COLO668 (cell line): ENCODE data around the gene EMC8.

Source experiments
- DNase-seq: peaks from one replicate; lab custom pipeline; 2025; ENCODE audit not compliant: unreplicated experiment; lab: John Stamatoyannopoulos, UW

Gene EMC8

GRCh38 chr16:85785927-85786326, 13.4 kb downstream of the EMC8 start:
- no peak for DNase-seq

GRCh38 chr16:85784813-85785212, 14.5 kb downstream of the EMC8 start:
- DNase-seq, result no peak

GRCh38 chr16:85783441-85783840, 15.9 kb downstream of the EMC8 start:
- no peak for DNase-seq

GRCh38 chr16:85782451-85782850, 16.9 kb downstream of the EMC8 start:
- DNase-seq, result no peak

- DNase-seq, result no peak
These were observed 17.5 kb downstream of the EMC8 start for GRCh38 chr16:85781695-85782370.

GRCh38 chr16:85781156-85781555, 18.2 kb downstream of the EMC8 start:
- no peak for DNase-seq

- DNase-seq, result no peak
These were observed 19.1 kb downstream of the EMC8 start for GRCh38 chr16:85780281-85780680.

- no peak for DNase-seq
These were observed 20.5 kb downstream of the EMC8 start for GRCh38 chr16:85778873-85779272.

- DNase-seq, result no peak
These were observed 21.6 kb downstream of the EMC8 start for GRCh38 chr16:85777583-85778310.

- no peak for DNase-seq
These were observed 24.5 kb downstream of the EMC8 start for GRCh38 chr16:85774811-85775210.

GRCh38 chr16:85774136-85774535, 25.2 kb downstream of the EMC8 start:
- DNase-seq, result no peak

- no peak for DNase-seq
These were observed 26.3 kb downstream of the EMC8 start for GRCh38 chr16:85773044-85773443.

GRCh38 chr16:85770741-85771140, 28.6 kb downstream of the EMC8 start:
- no peak for DNase-seq

- DNase-seq, result no peak
These were observed 31.1 kb downstream of the EMC8 start for GRCh38 chr16:85768199-85768598.

GRCh38 chr16:85767531-85767930, 31.8 kb downstream of the EMC8 start:
- DNase-seq, result no peak

- no peak for DNase-seq
These were observed 33.6 kb downstream of the EMC8 start for GRCh38 chr16:85765767-85766166.

- DNase-seq, result no peak
These were observed 34.1 kb downstream of the EMC8 start for GRCh38 chr16:85765211-85765610.

GRCh38 chr16:85763616-85764015, 35.7 kb downstream of the EMC8 start:
- no peak for DNase-seq

- no peak for DNase-seq
These were observed 36.4 kb downstream of the EMC8 start for GRCh38 chr16:85762970-85763369.

GRCh38 chr16:85761861-85762260, 37.5 kb downstream of the EMC8 start:
- DNase-seq, result no peak

GRCh38 chr16:85759631-85760419, 39.5 kb downstream of the EMC8 start:
- peak; percentile 53 for DNase-seq

GRCh38 chr16:85759136-85759535, 40.2 kb downstream of the EMC8 start:
- DNase-seq, result no peak
